ENCODE data around the gene TEF.

DNA sequence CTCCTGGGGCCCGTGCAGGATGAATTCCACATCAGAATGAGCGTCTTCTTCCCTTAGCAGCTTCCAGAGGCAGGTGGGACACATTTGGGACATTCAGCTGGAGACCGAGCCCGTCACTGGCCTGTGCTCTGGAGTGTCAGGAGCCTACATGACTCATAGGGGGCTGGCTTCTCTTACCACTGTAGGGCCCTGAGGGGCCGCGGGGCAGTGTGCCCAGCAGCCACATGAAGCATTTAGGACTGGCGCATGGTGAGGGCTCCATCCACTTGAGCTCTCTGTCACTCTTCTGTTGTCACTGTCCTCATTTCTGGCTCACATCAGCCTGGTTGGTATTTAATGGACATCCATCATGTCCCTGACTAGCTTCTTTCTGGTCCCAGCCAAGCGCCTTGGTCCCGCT, 38.0 kb upstream of the TEF start:
- TF ChIP-seq, protein P1, sequence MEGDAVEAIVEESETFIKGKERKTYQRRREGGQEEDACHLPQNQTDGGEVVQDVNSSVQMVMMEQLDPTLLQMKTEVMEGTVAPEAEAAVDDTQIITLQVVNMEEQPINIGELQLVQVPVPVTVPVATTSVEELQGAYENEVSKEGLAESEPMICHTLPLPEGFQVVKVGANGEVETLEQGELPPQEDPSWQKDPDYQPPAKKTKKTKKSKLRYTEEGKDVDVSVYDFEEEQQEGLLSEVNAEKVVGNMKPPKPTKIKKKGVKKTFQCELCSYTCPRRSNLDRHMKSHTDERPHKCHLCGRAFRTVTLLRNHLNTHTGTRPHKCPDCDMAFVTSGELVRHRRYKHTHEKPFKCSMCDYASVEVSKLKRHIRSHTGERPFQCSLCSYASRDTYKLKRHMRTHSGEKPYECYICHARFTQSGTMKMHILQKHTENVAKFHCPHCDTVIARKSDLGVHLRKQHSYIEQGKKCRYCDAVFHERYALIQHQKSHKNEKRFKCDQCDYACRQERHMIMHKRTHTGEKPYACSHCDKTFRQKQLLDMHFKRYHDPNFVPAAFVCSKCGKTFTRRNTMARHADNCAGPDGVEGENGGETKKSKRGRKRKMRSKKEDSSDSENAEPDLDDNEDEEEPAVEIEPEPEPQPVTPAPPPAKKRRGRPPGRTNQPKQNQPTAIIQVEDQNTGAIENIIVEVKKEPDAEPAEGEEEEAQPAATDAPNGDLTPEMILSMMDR (IDR thresholded peaks at IDR 0.05): no peak
- TF ChIP-seq POLR2A (IDR thresholded peaks at IDR 0.05): no peak
- TF ChIP-seq EP300 (IDR thresholded peaks at IDR 0.05; ENCODE audit: low read depth): no peak
